Pancreas (tissue), 10 donors: ENCODE results near the gene COX6B2. TPM values are rescaled to one million over a fixed set of nuclear protein-coding genes. Genes with fewer than 3 reads are reported as not detected.

ENCODE experiments used
- ATAC-seq, 4 donors: fragments of 200-7000 bp; cut with Tn5 transposase; one replicate each; pipeline versions ENCODE4 v1.8.0 to v1.9.1; 2020; ENCODE audit warnings: mild to moderate bottlenecking in 4 of 4, moderate library complexity in 4 of 4
- DNase-seq, 6 donors: peaks; one replicate each; pipeline ENCODE4 v3.0.0-alpha.2; 2020
- FAIRE-seq: peaks from 2 replicates; lab custom pipeline; 2012; peaks lifted over from hg19 to GRCh38; lab: Jason Lieb, UNC
- H3K27ac ChIP-seq, 4 donors: fragments of 200-600 bp; sonication (generic); 1 replicate in 3 of 4; 2 replicates in 1 of 4; pipeline versions ENCODE4 v1.5.0 to v1.8.0; 2020
- H3K27me3 ChIP-seq, 4 donors: fragments of 200-600 bp; one replicate each; pipeline ENCODE4 v1.8.0; 2021
- H3K36me3 ChIP-seq, 3 donors: fragments of 200-600 bp; sonication (generic) in 1 of 3; one replicate each; pipeline versions ENCODE4 v1.5.0 to v1.8.0; 2020 to 2021
- H3K4me1 ChIP-seq, 3 donors: fragments of 200-600 bp; one replicate each; pipeline ENCODE4 v1.8.0; 2021
- H3K4me3 ChIP-seq, 4 donors: fragments of 200-600 bp; sonication (generic) in 2 of 4; one replicate each; pipeline versions ENCODE4 v1.5.0 to v1.8.0; 2020 to 2021
- H3K9me3 ChIP-seq, 4 donors: fragments of 200-600 bp; one replicate each; pipeline ENCODE4 v1.8.0; 2021
- CTCF ChIP-seq, 4 donors: fragments of 200-600 bp; sonication (generic) in 3 of 4; IDR thresholded peaks; one replicate each; pipeline versions ENCODE4 v1.5.0 to v1.8.0; 2021; ENCODE audit warnings: antibody characterized with exemption in 4 of 4
- WGBS, 2 donors: extraction: QIAGEN DNeasy Blood & Tissue Kit; methylation state at CpG; one replicate each; pipeline ENCODE4 v1.1.7; 2013; 5-methylcytosine and 5-hydroxymethylcytosine counted together
- intact Hi-C, 3 donors: fragments of 100-400 bp; cut with DNase I; formaldehyde crosslinking; loops; one replicate each; pipeline versions ENCODE4 v1.11.1 to v1.14.2; 2022
- polyA plus RNA-seq, 2 donors: library from polyadenylated mRNA; stranded (reverse); fragments of 200-250 nt; gene quantifications; one replicate each; pipeline ENCODE4 v1.2.3, GENCODE V29; 2013
- total RNA-seq, 6 donors: library from RNA; stranded (reverse); fragmentation: NEBNext Ultra II Directional in 4 of 6; extraction: Animal tissue kit (Norgen Biotek cat#: 25700) in 4 of 6; gene quantifications; one replicate each; pipeline versions ENCODE4 v1.2.1 to v1.2.4, GENCODE V29; 2021 to 2023
- donor health status: healthy with polysubstance abuse.
- donor health status: DM: no; HTN: no; CAD: no; lungs with moderate emphysema.
- donor health status: DM: no; HTN: no; CAD: no.
- donor health status: control.
- donor health status: control.
- donor health status: Bipolar disorder and iron deficiency.
- donor health status: DM: yes; HTN: yes; CAD: no.
- donor health status: DM: no; HTN: no; CAD: no.
- donor health status: DM: no; HTN: no; CAD: no.
- donor health status: DM: yes; HTN: yes; CAD: no.

Gene COX6B2
- total and polyA plus RNA-seq, 8 donors = 0.28 to 0.62 (median 0.42) TPM; not detected in 5

- WGBS, 2 donors = 66 to 81% methylated on average over 9 of the region's 9 CpGs
- no peak for FAIRE-seq
These were observed 43.1 kb downstream of the COX6B2 start for GRCh38 chr19:55311397-55311796.

GRCh38 chr19:55310498-55310897, 44.0 kb downstream of the COX6B2 start:
- intact Hi-C loops = no loop called here
- Histone ChIP-seq H3K9me3 (no peaks in the 10 kb centered on the region), H3K27me3 (no peaks in the 10 kb centered on the region), H3K4me3 (no peak overlapping the region), H3K27ac (no peak overlapping the region), H3K36me3 (no peaks in the 10 kb centered on the region), H3K4me1 (no peaks in the 10 kb centered on the region)
- TF ChIP-seq CTCF (IDR thresholded peaks at IDR 0.05) = no peak
- FAIRE-seq (no peak), ATAC-seq (no peak), DNase-seq (no peak)
- 60 to 76% methylated on average over 7 of the region's 7 CpGs for WGBS, 2 donors

More at GRCh38 chr19:55311397-55311796, 43.1 kb downstream of the COX6B2 start:
- no peaks in the 10 kb centered on the region for H3K9me3 ChIP-seq
- DNase-seq = no peak
- H3K4me3 ChIP-seq = no peak overlapping the region
- no peaks in the 10 kb centered on the region for H3K27me3 ChIP-seq
- H3K36me3 ChIP-seq = no peaks in the 10 kb centered on the region
- no peak overlapping the region for H3K27ac ChIP-seq
- no peaks in the 10 kb centered on the region for H3K4me1 ChIP-seq
- no peak for ATAC-seq
- intact Hi-C loops = no loop called here
- TF ChIP-seq CTCF (IDR thresholded peaks at IDR 0.05) = no peak

- DNase-seq = no peak
- 86 to 88% methylated on average over 5 of the region's 5 CpGs for WGBS, 2 donors
- ATAC-seq = no peak
- H3K4me1 ChIP-seq = no peaks in the 10 kb centered on the region
- no peak for TF ChIP-seq CTCF (IDR thresholded peaks at IDR 0.05)
- intact Hi-C loops = loop anchor here in 1 of 3 donors (10.0 kb wide), 1 partner anchor 65 kb away; the partner anchor contains the start of genes IL11 and TMEM190
- no peaks in the 10 kb centered on the region for H3K36me3 ChIP-seq
- no peaks in the 10 kb centered on the region for H3K27me3 ChIP-seq
- H3K4me3 ChIP-seq = no peak overlapping the region
- H3K9me3 ChIP-seq = no peaks in the 10 kb centered on the region
- no peak for FAIRE-seq
- no peak overlapping the region for H3K27ac ChIP-seq
These were observed 45.1 kb downstream of the COX6B2 start for GRCh38 chr19:55309448-55309847.

- ATAC-seq (no peak), FAIRE-seq (no peak), DNase-seq (no peak)
- Histone ChIP-seq H3K36me3 (no peaks in the 10 kb centered on the region), H3K9me3 (no peaks in the 10 kb centered on the region), H3K27me3 (no peaks in the 10 kb centered on the region), H3K27ac (no peak overlapping the region), H3K4me3 (no peak overlapping the region), H3K4me1 (no peaks in the 10 kb centered on the region)
- 70 to 85% methylated on average over 9 to 11 of the region's 11 CpGs for whole genome bisulfite sequencing, 2 donors
- no peak for TF ChIP-seq CTCF (IDR thresholded peaks at IDR 0.05)
- intact Hi-C loops = loop anchor here in 1 of 3 donors (10.0 kb wide), 1 partner anchor 67 kb away; the partner anchor contains the start of genes IL11 and TMEM190
These were observed 46.2 kb downstream of the COX6B2 start for GRCh38 chr19:55308281-55308680.

- no peak for TF ChIP-seq CTCF (IDR thresholded peaks at IDR 0.05)
- Histone ChIP-seq H3K4me3 (no peak overlapping the region), H3K9me3 (no peaks in the 10 kb centered on the region), H3K36me3 (no peaks in the 10 kb centered on the region), H3K4me1 (no peaks in the 10 kb centered on the region), H3K27ac (no peak overlapping the region), H3K27me3 (no peaks in the 10 kb centered on the region)
- WGBS, 2 donors = 63 to 76% methylated on average over 3 of the region's 3 CpGs
- no peak for FAIRE-seq
- ATAC-seq = no peak
- DNase-seq = no peak
- intact Hi-C loops = loop anchor here in 1 of 3 donors (10.0 kb wide), 1 partner anchor 68 kb away; the partner anchor contains the start of genes IL11 and TMEM190
These were observed 47.8 kb downstream of the COX6B2 start for GRCh38 chr19:55306712-55307111.
